IMR-90 (cell line): ENCODE results near the gene AREL1. TPM values are rescaled to one million over a fixed set of nuclear protein-coding genes. Genes with fewer than 3 reads are reported as not detected.

Experiments used
- NFE2L2 ChIP-seq: fragments of 150-350 bp; IDR thresholded peaks from 2 replicates; pipeline ENCODE4 v1.6.1; 2016; ENCODE audit warnings: low read depth, mild to moderate bottlenecking, low read length
- RCOR1 ChIP-seq: IDR thresholded peaks from 2 replicates; pipeline ENCODE4 v1.6.1; 2012; ENCODE audit warnings: mild to moderate bottlenecking, low read length, improper control_type of control experiment; ENCODE audit not compliant: insufficient replicate concordance
- SMC3 ChIP-seq: fragments of 150-350 bp; IDR thresholded peaks from 2 replicates; pipeline ENCODE4 v1.6.1; 2016; ENCODE audit warnings: low read depth, mild to moderate bottlenecking, antibody characterized with exemption, low read length, moderate library complexity
- microRNA-seq, 2 experiments: library from miRNA; stranded (forward) in 1 of 2; unstranded in 1 of 2; fragments of 10-50 nt in 1 of 2; fragments of <30 nt in 1 of 2; gene quantifications in 1 of 2; microRNA quantifications in 1 of 2; one replicate each; pipeline versions ENCODE3 to v1.1.0; 2013 to 2020; ENCODE audit not compliant: insufficient read depth in 1 of 2, insufficient read length in 1 of 2, unreplicated experiment in 1 of 2
- polyA plus RNA-seq, 3 experiments: library from polyadenylated mRNA; depleted of rRNA; stranded (reverse); fragments of >200 nt; gene quantifications; 2 replicates each; pipeline ENCODE4 v1.2.3, GENCODE V29; 2012; ENCODE audit warnings: low replicate concordance in 1 of 3
- small RNA-seq, 5 experiments: library from RNA; depleted of rRNA; stranded (forward); fragments of <200 nt; gene quantifications; one replicate each; pipeline ENCODE3, GENCODE V24; 2012
- total RNA-seq: library from RNA; depleted of rRNA; stranded (reverse); fragments of >200 nt; gene quantifications from 2 replicates; pipeline ENCODE4 v1.2.3, GENCODE V29; 2012; rRNA removed

Gene AREL1
- total and polyA plus RNA-seq, 2 of the 4 experiments (the other 2 are of a cell fraction): 30.0 to 39.3 TPM

- TF ChIP-seq SMC3 (no peak), NFE2L2 (no peak), RCOR1 (no peak)
These were observed 101.1 kb downstream of the AREL1 start, which contains the start of gene LTBP2 (continued) for GRCh38 chr14:74611650-74612349.

Small RNAs within 50 kb of the gene (microRNA-seq; reads per million reads assigned to microRNA genes)
- gene RF00409 (ENCODE audit: insufficient read depth, insufficient read length): not detected

Small RNAs within 50 kb of the gene (small RNA-seq; reads per million reads assigned to genes)
- 0 reads per million in 5 experiments for gene RF00409

Other genes starting within 250 kb of the AREL1 start
- gene NPC2, start 219.8 kb downstream of the AREL1 start, total RNA-seq: 123 and 210 TPM in 2 replicates
- gene NPC2, start 219.8 kb downstream of the AREL1 start, polyA plus RNA-seq (2012; rRNA removed): 272 and 273 TPM in 2 replicates
- gene ISCA2, start 219.3 kb downstream of the AREL1 start, total RNA-seq: 5.4 and 9.2 TPM in 2 replicates
- gene ISCA2, start 219.3 kb downstream of the AREL1 start, polyA plus RNA-seq (2012; rRNA removed): 25.7 and 25.8 TPM in 2 replicates
- 23.8 and 26.7 TPM in 2 replicates for gene LTBP2, start 100.8 kb downstream of the AREL1 start, total RNA-seq
- gene LTBP2, start 100.8 kb downstream of the AREL1 start, polyA plus RNA-seq (2012; rRNA removed): 79.3 and 81.8 TPM in 2 replicates
- gene FCF1, start 64 bp upstream of the AREL1 start, total RNA-seq: 37.1 and 39.7 TPM in 2 replicates
- gene FCF1, start 64 bp upstream of the AREL1 start, polyA plus RNA-seq (2012; rRNA removed): 33.3 and 45.5 TPM in 2 replicates
- 8.2 and 16.4 TPM in 2 replicates for gene YLPM1, start 50.2 kb upstream of the AREL1 start, total RNA-seq
- 14.5 and 19.7 TPM in 2 replicates for gene YLPM1, start 50.2 kb upstream of the AREL1 start, polyA plus RNA-seq (2012; rRNA removed)
- gene PROX2, start 163.1 kb upstream of the AREL1 start, total RNA-seq: not detected in 2 replicates
- gene PROX2, start 163.1 kb upstream of the AREL1 start, polyA plus RNA-seq (2012; rRNA removed): not detected in 2 replicates
- gene DLST, start 168.8 kb upstream of the AREL1 start, total RNA-seq: 58.6 and 63.0 TPM in 2 replicates
- gene DLST, start 168.8 kb upstream of the AREL1 start, polyA plus RNA-seq (2012; rRNA removed): 119 and 132 TPM in 2 replicates
- gene RPS6KL1, start 210.2 kb upstream of the AREL1 start, total RNA-seq: 0.72 and 1.1 TPM in 2 replicates
- 1.2 and 1.7 TPM in 2 replicates for gene RPS6KL1, start 210.2 kb upstream of the AREL1 start, polyA plus RNA-seq (2012; rRNA removed)
- gene PGF, start 242.5 kb upstream of the AREL1 start, total RNA-seq: 0.28 and 0.36 TPM in 2 replicates
- 0.39 and 0.42 TPM in 2 replicates for gene PGF, start 242.5 kb upstream of the AREL1 start, polyA plus RNA-seq (2012; rRNA removed)